OCI-LY3 (cell line): ENCODE measurements around the gene MLH1.
"Not testable (repeated sequence)": the region's sequence is repeated elsewhere in the genome, so short reads cannot be mapped to it uniquely, and the experiment has no call there.

ENCODE experiments used
- H2AFZ ChIP-seq: fragments of 200-600, 300-600 bp; shearing (Covaris generic); 2 replicates; pipeline ENCODE4 v1.6.0; 2014; ENCODE audit warnings: antibody characterized with exemption, low read depth, low read length
- H3K27ac ChIP-seq: fragments of 200-600, 300-600 bp; sonication (generic); 2 replicates; pipeline ENCODE4 v1.5.1; 2014; ENCODE audit warnings: mild to moderate bottlenecking, low read length, moderate library complexity, mixed read lengths
- H3K27me3 ChIP-seq: fragments of 200-600, 300-600 bp; sonication (generic); 2 replicates; pipeline ENCODE4 v1.6.1; 2014; ENCODE audit warnings: low read depth, low read length, mixed read lengths
- H3K36me3 ChIP-seq: fragments of 200-600, 300-600 bp; sonication (generic); replicated peaks from 2 replicates; pipeline ENCODE3; 2014; ENCODE audit warnings: low read depth, low read length, mixed read lengths
- H3K4me1 ChIP-seq: fragments of 300-600, 200-600 bp; sonication (generic); 2 replicates; pipeline ENCODE4 v1.6.1; 2014; ENCODE audit warnings: low read length, mixed read lengths
- H3K4me2 ChIP-seq: fragments of 200-600, 300-600 bp; sonication (generic); 2 replicates; pipeline ENCODE4 v1.6.1; 2014; ENCODE audit warnings: low read length, mixed read lengths
- H3K4me3 ChIP-seq: fragments of 300-600, 200-600 bp; sonication (generic); 2 replicates; pipeline ENCODE4 v1.5.1; 2014; ENCODE audit warnings: antibody characterized with exemption, mild to moderate bottlenecking, low read length, moderate library complexity
- H3K79me2 ChIP-seq: fragments of 300-600, 200-600 bp; shearing (Covaris generic); 2 replicates; pipeline ENCODE4 v1.6.1; 2014; ENCODE audit warnings: mild to moderate bottlenecking, low read length, mixed read lengths
- H3K9ac ChIP-seq: fragments of 300-600, 200-600 bp; shearing (Covaris generic); 2 replicates; pipeline ENCODE4 v1.6.0; 2014; ENCODE audit warnings: mild to moderate bottlenecking, low read length, moderate library complexity
- H3K9me3 ChIP-seq: fragments of 200-600, 300-600 bp; shearing (Covaris generic); 2 replicates; pipeline ENCODE4 v1.6.1; 2014; ENCODE audit warnings: low read length, mixed read lengths; ENCODE audit not compliant: insufficient read depth
- H4K20me1 ChIP-seq: fragments of 200-600, 300-600 bp; sonication (generic); 2 replicates; pipeline ENCODE4 v1.6.1; 2016; ENCODE audit warnings: low read length, mixed read lengths; ENCODE audit not compliant: insufficient read depth
- CTCF ChIP-seq: fragments of 200-600, 300-600 bp; sonication (generic); IDR thresholded peaks from 2 replicates; pipeline ENCODE4 v1.5.1; 2014; ENCODE audit warnings: antibody characterized with exemption, low read length, low read depth
- EZH2phosphoT487 ChIP-seq: fragments of 200-600 bp; shearing (Covaris generic); IDR thresholded peaks from 2 replicates; pipeline ENCODE4 v1.6.1; 2018; ENCODE audit warnings: antibody characterized with exemption, mixed run types, low read depth

Gene MLH1

GRCh38 chr3:36960502-36960901 is 32.8 kb upstream of the MLH1 start:
- no peaks in the 10 kb centered on the region for H4K20me1 ChIP-seq
- H3K27me3 ChIP-seq, result no peaks in the 10 kb centered on the region
- no peaks in the 10 kb centered on the region for H3K36me3 ChIP-seq
- H2AFZ ChIP-seq, result no peak overlapping the region
- H3K9me3 ChIP-seq, result no peaks in the 10 kb centered on the region
- no peak overlapping the region for H3K4me3 ChIP-seq
- no peak overlapping the region for H3K27ac ChIP-seq
- peaks cover 48% of the 10 kb centered on the region for H3K4me1 ChIP-seq
- no peak overlapping the region for H3K4me2 ChIP-seq
- TF ChIP-seq EZH2phosphoT487 (no peak), CTCF (no peak)
- no peaks in the 10 kb centered on the region for H3K79me2 ChIP-seq
- H3K9ac ChIP-seq, result no peak overlapping the region

GRCh38 chr3:36963008-36963407 is 30.3 kb upstream of the MLH1 start:
- not testable (repeated sequence) for H3K9ac ChIP-seq, H3K4me2 ChIP-seq, H3K4me3 ChIP-seq, H3K27ac ChIP-seq, H2AFZ ChIP-seq, H3K36me3 ChIP-seq, H3K9me3 ChIP-seq, H3K27me3 ChIP-seq, H3K79me2 ChIP-seq, H4K20me1 ChIP-seq
- H3K4me1 ChIP-seq, result peaks cover 24% of the 10 kb centered on the region

GRCh38 chr3:36964331-36964730 is 29.0 kb upstream of the MLH1 start:
- Histone ChIP-seq H3K27ac (no peak overlapping the region), H3K4me2 (no peak overlapping the region), H2AFZ (no peak overlapping the region), H3K36me3 (no peaks in the 10 kb centered on the region), H3K27me3 (no peaks in the 10 kb centered on the region), H4K20me1 (no peaks in the 10 kb centered on the region), H3K9ac (no peak overlapping the region), H3K79me2 (no peaks in the 10 kb centered on the region), H3K4me1 (peaks cover 19% of the 10 kb centered on the region), H3K9me3 (no peaks in the 10 kb centered on the region), H3K4me3 (no peak overlapping the region)
- TF ChIP-seq EZH2phosphoT487, result no peak

- Histone ChIP-seq H3K4me2 (peak overlapping the region; percentile 5; the same call in 1 of the 2 replicates), H3K9me3 (no peaks in the 10 kb centered on the region), H3K79me2 (no peaks in the 10 kb centered on the region), H3K27ac (no peak overlapping the region), H4K20me1 (no peaks in the 10 kb centered on the region), H3K9ac (no peak overlapping the region), H2AFZ (no peak overlapping the region), H3K27me3 (no peaks in the 10 kb centered on the region), H3K4me1 (peaks cover 24% of the 10 kb centered on the region), H3K4me3 (no peak overlapping the region), H3K36me3 (no peaks in the 10 kb centered on the region)
- no peak for TF ChIP-seq EZH2phosphoT487
- TF ChIP-seq CTCF, result no peak
Measured at GRCh38 chr3:36964817-36965216, 28.5 kb upstream of the MLH1 start.

GRCh38 chr3:36965440-36965839 is 27.9 kb upstream of the MLH1 start:
- Histone ChIP-seq H3K4me3 (no peak overlapping the region), H3K9ac (no peak overlapping the region), H3K79me2 (no peaks in the 10 kb centered on the region), H3K36me3 (no peaks in the 10 kb centered on the region), H4K20me1 (no peaks in the 10 kb centered on the region), H3K27ac (no peak overlapping the region), H3K4me1 (peaks cover 30% of the 10 kb centered on the region), H3K9me3 (no peaks in the 10 kb centered on the region), H3K27me3 (no peaks in the 10 kb centered on the region), H2AFZ (no peak overlapping the region), H3K4me2 (peak overlapping the region; percentile 5; the same call in 1 of the 2 replicates)
- no peak for TF ChIP-seq CTCF
- TF ChIP-seq EZH2phosphoT487, result no peak
